ENCODE data around the gene OVOL1. TPM values are rescaled to one million over a fixed set of nuclear protein-coding genes. Genes with fewer than 3 reads are reported as not detected.

The OVOL1 gene
- polyA plus RNA-seq, 3 donors: 0.08 TPM; not detected in 2

DNA sequence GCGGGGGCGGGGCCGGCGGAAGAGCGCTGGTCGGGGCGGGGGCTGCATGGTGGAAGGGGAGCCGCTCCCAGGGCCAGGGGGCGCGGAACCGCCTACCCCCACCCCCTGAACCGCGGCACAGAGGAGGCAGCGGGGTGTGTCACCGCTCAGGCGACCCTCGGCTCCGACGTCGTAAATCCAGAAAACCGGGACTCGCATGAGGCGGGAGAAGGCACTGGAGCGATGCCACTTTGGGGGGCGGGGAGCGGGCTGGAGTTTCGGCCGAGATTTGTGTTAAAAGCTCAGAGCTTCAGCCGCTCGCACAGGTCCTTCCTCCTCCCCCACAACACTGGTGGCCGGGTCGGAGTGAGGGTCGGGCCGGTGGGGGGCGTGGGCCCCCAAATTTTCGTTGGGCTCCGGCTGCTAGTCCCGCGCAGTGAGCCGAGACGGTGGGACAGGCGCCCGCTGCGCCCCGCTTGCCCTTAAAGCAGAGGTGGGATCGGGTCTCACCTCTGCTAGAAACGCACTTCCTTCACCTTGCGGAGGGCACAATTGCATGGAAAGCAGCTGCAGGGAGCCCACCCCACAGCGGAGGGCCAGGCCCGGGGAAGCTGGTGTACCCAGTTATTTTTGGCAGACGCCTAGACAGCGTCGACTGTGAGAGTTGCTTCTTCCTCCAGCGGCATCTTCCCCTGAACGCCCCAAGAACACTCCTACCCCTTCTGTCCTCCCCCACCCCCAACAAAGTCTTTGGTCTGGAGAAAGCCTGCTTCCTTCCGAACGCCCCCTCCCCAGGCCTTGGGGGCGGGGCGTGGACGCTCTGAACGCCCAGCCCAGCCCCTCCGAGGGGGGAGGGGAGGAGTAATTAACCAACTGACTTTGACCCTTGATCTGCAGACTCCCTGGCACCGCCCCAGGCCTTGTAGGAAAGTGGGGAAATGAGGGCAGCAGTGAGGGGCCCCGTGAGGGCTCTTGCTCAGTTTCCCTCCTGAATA is 1.1 kb downstream of the OVOL1 start:
- Mint-ChIP-seq H3K4me3 (peak overlapping the region; percentile 50 to 92), H3K9me3 (peaks cover 0 to 22% (median 8%) of the 10 kb centered on the region in 7 donors), H3K27ac (peak overlapping the region in 1 of 7 donors; percentile 54), H3K36me3 (peaks cover 3 to 18% of the 10 kb centered on the region in 2 donors), H3K4me1 (peaks cover 34% of the 10 kb centered on the region), H3K27me3 (ENCODE audit: low read depth in 3 of 3) (peaks cover 61 to 74% (median 69%) of the 10 kb centered on the region in 3 donors)
- no peak for DNase-seq
- H2AFZ ChIP-seq (ENCODE audit: insufficient read depth, low read depth, low read length, poor library complexity, severe bottlenecking): no peak overlapping the region
- H3K27ac ChIP-seq (ENCODE audit: low read depth in 1 of 2, low read length in 2 of 2): no peak overlapping the region
- H3K9me3 ChIP-seq (replicated peaks in 1 of 2; ENCODE audit: control insufficient read depth in 1 of 2, insufficient read depth in 1 of 2, low read length in 2 of 2): peaks cover 0 to 22% of the 10 kb centered on the region in 2 donors
- TF ChIP-seq, protein P1, sequence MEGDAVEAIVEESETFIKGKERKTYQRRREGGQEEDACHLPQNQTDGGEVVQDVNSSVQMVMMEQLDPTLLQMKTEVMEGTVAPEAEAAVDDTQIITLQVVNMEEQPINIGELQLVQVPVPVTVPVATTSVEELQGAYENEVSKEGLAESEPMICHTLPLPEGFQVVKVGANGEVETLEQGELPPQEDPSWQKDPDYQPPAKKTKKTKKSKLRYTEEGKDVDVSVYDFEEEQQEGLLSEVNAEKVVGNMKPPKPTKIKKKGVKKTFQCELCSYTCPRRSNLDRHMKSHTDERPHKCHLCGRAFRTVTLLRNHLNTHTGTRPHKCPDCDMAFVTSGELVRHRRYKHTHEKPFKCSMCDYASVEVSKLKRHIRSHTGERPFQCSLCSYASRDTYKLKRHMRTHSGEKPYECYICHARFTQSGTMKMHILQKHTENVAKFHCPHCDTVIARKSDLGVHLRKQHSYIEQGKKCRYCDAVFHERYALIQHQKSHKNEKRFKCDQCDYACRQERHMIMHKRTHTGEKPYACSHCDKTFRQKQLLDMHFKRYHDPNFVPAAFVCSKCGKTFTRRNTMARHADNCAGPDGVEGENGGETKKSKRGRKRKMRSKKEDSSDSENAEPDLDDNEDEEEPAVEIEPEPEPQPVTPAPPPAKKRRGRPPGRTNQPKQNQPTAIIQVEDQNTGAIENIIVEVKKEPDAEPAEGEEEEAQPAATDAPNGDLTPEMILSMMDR (IDR thresholded peaks at IDR 0.05): no peak
- H3K4me3 ChIP-seq (replicated peaks in 1 of 3; ENCODE audit: low read depth in 2 of 3, low read length in 3 of 3): peak overlapping the region in 1 of 3 experiments; percentile 37
- no peaks in the 10 kb centered on the region for H3K79me2 ChIP-seq (ENCODE audit: insufficient read depth, low read length)
- peaks cover 29 to 71% of the 10 kb centered on the region in 2 donors for H3K27me3 ChIP-seq (ENCODE audit: control insufficient read depth in 2 of 2, insufficient read depth in 2 of 2, low read length in 2 of 2)
- WGBS (ENCODE audit: insufficient coverage): 3% methylated on average over 41 of the region's 64 CpGs
- H3K9ac ChIP-seq (ENCODE audit: insufficient read depth, low read length, poor library complexity, severe bottlenecking): no peak overlapping the region
- peaks cover 28 to 36% of the 10 kb centered on the region in 2 donors for H3K4me1 ChIP-seq (ENCODE audit: control insufficient read depth in 1 of 2, insufficient read depth in 2 of 2, low read length in 2 of 2)
- H3K4me2 ChIP-seq (replicated peaks; ENCODE audit: extremely low read depth, low read length, poor library complexity, severe bottlenecking): peak overlapping the region; percentile 50
- intact Hi-C loops (cut with micrococcal nuclease): no loop called here
- H3K36me3 ChIP-seq (replicated peaks in 1 of 2; ENCODE audit: control insufficient read depth in 1 of 2, insufficient read depth in 2 of 2, low read length in 2 of 2): no peaks in the 10 kb centered on the region
- H4K20me1 ChIP-seq (ENCODE audit: insufficient read depth, low read length): no peaks in the 10 kb centered on the region

DNA sequence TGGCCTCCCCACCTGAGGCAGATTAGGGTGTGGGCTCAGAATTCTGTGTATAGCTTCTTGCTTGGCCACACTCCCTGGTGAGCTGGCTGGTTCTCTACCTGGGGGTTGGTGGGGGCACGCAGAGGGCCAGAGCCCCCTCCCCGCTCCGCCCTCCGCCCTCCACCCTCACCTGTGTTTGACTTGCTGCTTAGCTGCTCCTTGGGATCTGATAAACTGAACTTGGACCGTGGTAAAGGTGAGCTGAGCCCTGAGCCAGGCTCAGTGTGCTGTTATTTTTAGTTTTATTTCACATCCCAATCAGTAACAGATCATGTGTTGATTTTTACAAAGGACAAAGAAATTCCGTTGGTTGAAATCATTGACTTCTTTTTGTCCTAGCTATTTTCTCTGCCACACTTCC is 2.0 kb downstream of the OVOL1 start:
- intact Hi-C loops (cut with micrococcal nuclease): no loop called here
- H3K4me1 Mint-ChIP-seq: peaks cover 34% of the 10 kb centered on the region
- WGBS (ENCODE audit: insufficient coverage): no CpG with 5 or more reads among the region's 6 CpGs
- no peak overlapping the region for H2AFZ ChIP-seq (ENCODE audit: insufficient read depth, low read depth, low read length, poor library complexity, severe bottlenecking)
- no peak overlapping the region for H3K27ac Mint-ChIP-seq
- DNase-seq: no peak
- H3K27me3 ChIP-seq (ENCODE audit: control insufficient read depth in 2 of 2, insufficient read depth in 2 of 2, low read length in 2 of 2): peaks cover 29 to 64% of the 10 kb centered on the region in 2 donors
- H3K9me3 Mint-ChIP-seq: peaks cover 0 to 22% (median 8%) of the 10 kb centered on the region in 7 donors
- H3K4me3 ChIP-seq (replicated peaks in 1 of 3; ENCODE audit: low read depth in 2 of 3, low read length in 3 of 3): no peak overlapping the region
- no peaks in the 10 kb centered on the region for H3K36me3 ChIP-seq (replicated peaks in 1 of 2; ENCODE audit: control insufficient read depth in 1 of 2, insufficient read depth in 2 of 2, low read length in 2 of 2)
- H4K20me1 ChIP-seq (ENCODE audit: insufficient read depth, low read length): no peaks in the 10 kb centered on the region
- H3K79me2 ChIP-seq (ENCODE audit: insufficient read depth, low read length): no peaks in the 10 kb centered on the region
- no peak overlapping the region for H3K27ac ChIP-seq (ENCODE audit: low read depth in 1 of 2, low read length in 2 of 2)
- H3K9me3 ChIP-seq (replicated peaks in 1 of 2; ENCODE audit: control insufficient read depth in 1 of 2, insufficient read depth in 1 of 2, low read length in 2 of 2): peaks cover 0 to 22% of the 10 kb centered on the region in 2 donors
- TF ChIP-seq, protein P1 (IDR thresholded peaks at IDR 0.05): no peak
- peak overlapping the region in 1 of 2 donors; percentile 92 for H3K4me3 Mint-ChIP-seq
- H3K9ac ChIP-seq (ENCODE audit: insufficient read depth, low read length, poor library complexity, severe bottlenecking): no peak overlapping the region
- peaks cover 55 to 67% (median 63%) of the 10 kb centered on the region in 3 donors for H3K27me3 Mint-ChIP-seq (ENCODE audit: low read depth in 3 of 3)
- peaks cover 28 to 36% of the 10 kb centered on the region in 2 donors for H3K4me1 ChIP-seq (ENCODE audit: control insufficient read depth in 1 of 2, insufficient read depth in 2 of 2, low read length in 2 of 2)
- H3K36me3 Mint-ChIP-seq: peaks cover 2 to 13% of the 10 kb centered on the region in 2 donors
- no peak overlapping the region for H3K4me2 ChIP-seq (replicated peaks; ENCODE audit: extremely low read depth, low read length, poor library complexity, severe bottlenecking)
